Tibial nerve (tissue), 4 donors: ENCODE results near the gene GLUD2. TPM values are rescaled to one million over a fixed set of nuclear protein-coding genes. Genes with fewer than 3 reads are reported as not detected.

ENCODE experiments used
- DNase-seq, 2 donors: peaks; one replicate each; pipeline ENCODE4 v3.0.0-alpha.2; 2019; ENCODE audit warnings: low spot score in 2 of 2
- H3K27ac ChIP-seq, 4 donors: fragments of 200-600 bp; sonication (generic) in 3 of 4; one replicate each; pipeline ENCODE4 v1.5.1; 2017 to 2019; ENCODE audit warnings: mild to moderate bottlenecking in 1 of 4
- H3K27me3 ChIP-seq, 2 donors: fragments of 200-600 bp; sonication (generic) in 1 of 2; one replicate each; pipeline versions ENCODE4 v1.5.1 to v1.6.0; 2017 to 2019
- H3K36me3 ChIP-seq, 3 donors: fragments of 200-600 bp; sonication (generic); one replicate each; pipeline ENCODE4 v1.5.1; 2018 to 2019
- H3K4me1 ChIP-seq, 4 donors: fragments of 200-600 bp; sonication (generic) in 3 of 4; one replicate each; pipeline ENCODE4 v1.5.1; 2017 to 2019
- H3K4me3 ChIP-seq, 4 donors: fragments of 200-600 bp; sonication (generic) in 3 of 4; one replicate each; pipeline ENCODE4 v1.5.1; 2017 to 2019; ENCODE audit warnings: mild to moderate bottlenecking in 1 of 4, moderate library complexity in 1 of 4
- H3K9me3 ChIP-seq, 4 donors: fragments of 200-600 bp; sonication (generic) in 3 of 4; one replicate each; pipeline ENCODE4 v1.5.1; 2017 to 2019
- EP300 ChIP-seq, 2 donors: sonication (generic); formaldehyde crosslinking; IDR thresholded peaks; one replicate each; pipeline ENCODE4 v1.6.1; 2017; ENCODE audit warnings: antibody characterized with exemption in 2 of 2, mild to moderate bottlenecking in 1 of 2
- POLR2A ChIP-seq, 2 donors: fragments of 450-650 bp; IDR thresholded peaks; one replicate each; pipeline ENCODE4 v1.6.1; 2017; ENCODE audit warnings: antibody characterized with exemption in 2 of 2, mild to moderate bottlenecking in 2 of 2, moderate library complexity in 2 of 2
- WGBS, 2 donors: methylation state at CpG; one replicate each; pipeline ENCODE4 v1.1.5; 2018; 5-methylcytosine and 5-hydroxymethylcytosine counted together
- total RNA-seq, 4 donors: library from RNA; depleted of rRNA; stranded (reverse); fragments of >200 nt; gene quantifications; one replicate each; pipeline ENCODE4 v1.1.0, GENCODE V29; 2016
- TF ChIP-seq, protein P1 (sequence below), 5 experiments: fragments of 200-600 bp in 3 of 5; fragments of 450-650 bp in 2 of 5; sonication (generic) in 3 of 5; IDR thresholded peaks; one replicate each; pipeline ENCODE4 v1.5.1; 2016 to 2019; ENCODE audit warnings: antibody characterized with exemption in 5 of 5, mild to moderate bottlenecking in 3 of 5, moderate library complexity in 2 of 5

Gene GLUD2
- total RNA-seq, 4 donors from 2014 or later, result 0.59 to 8.1 (median 5.3) TPM

- H3K27ac ChIP-seq, result no peak overlapping the region
- peaks cover 0 to 10% (median 2%) of the 10 kb centered on the region in 4 donors for H3K4me1 ChIP-seq
- no peak overlapping the region for H3K4me3 ChIP-seq
- H3K9me3 ChIP-seq, result no peaks in the 10 kb centered on the region
- TF ChIP-seq POLR2A (IDR thresholded peaks at IDR 0.05) (no peak), EP300 (IDR thresholded peaks at IDR 0.05) (no peak)
- TF ChIP-seq, protein P1, sequence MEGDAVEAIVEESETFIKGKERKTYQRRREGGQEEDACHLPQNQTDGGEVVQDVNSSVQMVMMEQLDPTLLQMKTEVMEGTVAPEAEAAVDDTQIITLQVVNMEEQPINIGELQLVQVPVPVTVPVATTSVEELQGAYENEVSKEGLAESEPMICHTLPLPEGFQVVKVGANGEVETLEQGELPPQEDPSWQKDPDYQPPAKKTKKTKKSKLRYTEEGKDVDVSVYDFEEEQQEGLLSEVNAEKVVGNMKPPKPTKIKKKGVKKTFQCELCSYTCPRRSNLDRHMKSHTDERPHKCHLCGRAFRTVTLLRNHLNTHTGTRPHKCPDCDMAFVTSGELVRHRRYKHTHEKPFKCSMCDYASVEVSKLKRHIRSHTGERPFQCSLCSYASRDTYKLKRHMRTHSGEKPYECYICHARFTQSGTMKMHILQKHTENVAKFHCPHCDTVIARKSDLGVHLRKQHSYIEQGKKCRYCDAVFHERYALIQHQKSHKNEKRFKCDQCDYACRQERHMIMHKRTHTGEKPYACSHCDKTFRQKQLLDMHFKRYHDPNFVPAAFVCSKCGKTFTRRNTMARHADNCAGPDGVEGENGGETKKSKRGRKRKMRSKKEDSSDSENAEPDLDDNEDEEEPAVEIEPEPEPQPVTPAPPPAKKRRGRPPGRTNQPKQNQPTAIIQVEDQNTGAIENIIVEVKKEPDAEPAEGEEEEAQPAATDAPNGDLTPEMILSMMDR (IDR thresholded peaks at IDR 0.05), result no peak
- 29 to 38% methylated on average over 4 of the region's 4 CpGs for WGBS, 2 donors
- no peaks in the 10 kb centered on the region for H3K36me3 ChIP-seq
- H3K27me3 ChIP-seq, result no peaks in the 10 kb centered on the region
- no peak for DNase-seq
These were observed 37.2 kb upstream of the GLUD2 start for GRCh38 chrX:121010218-121010617.

GRCh38 chrX:121011254-121011653 lies 36.2 kb upstream of the GLUD2 start:
- no peaks in the 10 kb centered on the region for H3K27me3 ChIP-seq
- 74 to 86% methylated on average over 7 of the region's 7 CpGs for WGBS, 2 donors

GRCh38 chrX:121013897-121014455 lies 33.4 kb upstream of the GLUD2 start:
- TF ChIP-seq EP300 (IDR thresholded peaks at IDR 0.05) (no peak), POLR2A (IDR thresholded peaks at IDR 0.05) (no peak)
- TF ChIP-seq, protein P1 (IDR thresholded peaks at IDR 0.05), result no peak
- Histone ChIP-seq H3K27ac (no peak overlapping the region), H3K4me1 (peaks cover 0 to 9% (median 2%) of the 10 kb centered on the region in 4 donors), H3K36me3 (no peaks in the 10 kb centered on the region), H3K27me3 (no peaks in the 10 kb centered on the region), H3K4me3 (no peak overlapping the region), H3K9me3 (no peaks in the 10 kb centered on the region)
- no peak for DNase-seq

More at GRCh38 chrX:121011254-121011653, 36.2 kb upstream of the GLUD2 start:
- Histone ChIP-seq H3K36me3 (no peaks in the 10 kb centered on the region), H3K27ac (no peak overlapping the region), H3K4me1 (peaks cover 0 to 10% (median 2%) of the 10 kb centered on the region in 4 donors), H3K4me3 (no peak overlapping the region), H3K9me3 (no peaks in the 10 kb centered on the region)
- TF ChIP-seq EP300 (IDR thresholded peaks at IDR 0.05) (no peak), POLR2A (IDR thresholded peaks at IDR 0.05) (no peak)
- TF ChIP-seq, protein P1 (IDR thresholded peaks at IDR 0.05), result no peak
- no peak for DNase-seq

DNA sequence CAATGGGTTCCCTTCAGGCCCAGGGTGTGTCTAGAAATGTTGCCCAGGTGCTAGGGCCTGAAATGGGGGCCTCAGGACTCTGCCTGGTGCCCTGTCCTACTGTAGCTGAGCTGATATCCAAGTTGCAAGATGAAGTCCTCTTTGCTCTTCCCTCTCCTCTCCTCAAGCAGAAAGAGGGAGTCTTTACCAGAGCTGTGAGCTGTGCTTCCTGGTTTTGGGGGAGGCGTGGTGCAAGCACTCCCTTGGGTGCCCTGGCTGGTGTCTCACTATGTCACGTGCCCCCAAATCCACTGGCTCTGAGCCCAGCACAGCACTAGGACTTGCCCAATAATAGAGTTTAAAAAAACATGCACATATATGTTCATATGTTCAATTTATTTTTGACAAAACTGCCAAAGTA lies 32.6 kb upstream of the GLUD2 start:
- 50 to 77% methylated on average over 2 of the region's 2 CpGs for WGBS, 2 donors

DNA sequence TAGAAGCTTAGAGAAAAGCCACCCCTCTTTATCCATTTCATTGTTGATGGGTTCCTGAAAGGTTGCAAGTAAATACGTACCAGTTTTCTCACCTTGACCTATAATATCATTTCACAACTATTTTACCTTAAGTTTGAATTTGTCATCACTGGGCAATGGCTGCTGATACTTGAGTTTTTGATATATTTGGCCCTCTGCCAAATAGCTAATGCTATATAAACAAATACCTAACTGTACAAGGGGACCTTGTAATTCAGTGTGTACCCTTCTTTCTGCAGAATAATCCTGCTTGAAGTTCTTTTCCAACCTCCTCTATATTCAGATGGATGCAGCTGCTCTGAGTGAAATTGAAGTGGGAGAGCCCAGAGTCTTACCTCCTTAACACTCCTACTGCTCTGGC lies 19.0 kb upstream of the GLUD2 start:
- DNase-seq, result no peak
- Histone ChIP-seq H3K4me1 (no peaks in the 10 kb centered on the region), H3K4me3 (no peak overlapping the region), H3K36me3 (no peaks in the 10 kb centered on the region), H3K9me3 (no peaks in the 10 kb centered on the region), H3K27me3 (no peaks in the 10 kb centered on the region), H3K27ac (no peak overlapping the region)
- WGBS, 2 donors, result 59 to 81% methylated on average over 1 of the region's 1 CpG
- TF ChIP-seq EP300 (IDR thresholded peaks at IDR 0.05), result no peak

More for the DNA sequence above, 32.6 kb upstream of the GLUD2 start:
- no peaks in the 10 kb centered on the region for H3K27me3 ChIP-seq
- DNase-seq, result no peak
- TF ChIP-seq, protein P1 (IDR thresholded peaks at IDR 0.05), result no peak
- TF ChIP-seq EP300 (IDR thresholded peaks at IDR 0.05) (no peak), POLR2A (IDR thresholded peaks at IDR 0.05) (no peak)
- no peak overlapping the region for H3K27ac ChIP-seq
- H3K36me3 ChIP-seq, result no peaks in the 10 kb centered on the region
- H3K4me1 ChIP-seq, result peaks cover 0 to 2% (median under 1%) of the 10 kb centered on the region in 4 donors
- H3K9me3 ChIP-seq, result no peaks in the 10 kb centered on the region
- H3K4me3 ChIP-seq, result no peak overlapping the region
